HUDEP-2 (cell line): Measurements from ENCODE around the gene MAP3K3.

Experiments used
- DNase-seq, 76 experiments: peaks; one replicate each; lab custom pipeline; 2025; ENCODE audit not compliant: unreplicated experiment in 76 of 76; lab: John Stamatoyannopoulos, UW

Gene MAP3K3

GRCh38 chr17:63621684-63622573 is at the start of gene MAP3K3:
Gene MAP3K3, plus strand, starts transcription at chr17:63622417. Its CDS starts 343 bp downstream, at chr17:63622760.
- peak; percentile 24 to 100 (median 99) for DNase-seq

DNA sequence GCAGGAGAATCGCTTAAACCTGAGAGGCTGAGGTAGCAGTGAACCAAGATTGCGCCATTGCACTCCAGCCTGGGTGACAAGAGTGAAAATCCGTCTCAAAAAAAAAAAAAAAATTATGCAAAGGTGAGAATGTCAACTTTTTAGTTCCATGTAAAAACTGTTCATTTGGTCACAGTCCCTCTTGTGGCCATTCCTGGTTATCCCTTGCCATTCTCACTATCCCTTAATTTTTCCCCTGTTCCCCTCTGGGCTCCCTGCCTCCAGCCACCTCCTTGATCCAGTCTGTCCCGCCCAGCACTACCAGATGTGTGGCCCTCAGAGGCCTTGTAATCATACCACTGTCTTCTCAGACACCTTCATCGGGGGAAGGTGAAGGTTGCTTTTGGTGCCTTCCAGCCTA is 48.6 kb upstream of the MAP3K3 start:
- DNase-seq = no peak

GRCh38 chr17:63578027-63578768 is 44.0 kb upstream of the MAP3K3 start:
- no peak for DNase-seq

GRCh38 chr17:63578769-63579111 is 43.5 kb upstream of the MAP3K3 start:
- no peak for DNase-seq

DNA sequence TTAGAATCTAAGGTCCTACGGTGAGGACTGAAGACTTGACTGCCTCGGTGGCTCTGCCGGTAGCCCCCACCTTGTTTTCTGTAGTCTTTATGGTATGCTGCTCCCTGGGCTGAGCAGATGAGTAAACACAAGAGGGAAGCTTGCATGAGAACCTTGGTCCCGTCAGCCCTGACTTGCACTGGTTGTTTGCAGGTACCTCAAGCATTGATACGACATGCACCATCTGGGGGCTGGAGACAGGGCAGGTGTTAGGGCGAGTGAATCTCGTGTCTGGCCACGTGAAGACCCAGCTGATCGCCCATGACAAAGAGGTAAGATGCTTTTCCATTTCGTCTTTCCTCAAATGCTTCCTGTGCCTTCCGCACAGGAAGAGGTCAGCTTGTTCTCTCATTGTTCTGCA is 42.6 kb upstream of the MAP3K3 start:
- no peak for DNase-seq

DNA sequence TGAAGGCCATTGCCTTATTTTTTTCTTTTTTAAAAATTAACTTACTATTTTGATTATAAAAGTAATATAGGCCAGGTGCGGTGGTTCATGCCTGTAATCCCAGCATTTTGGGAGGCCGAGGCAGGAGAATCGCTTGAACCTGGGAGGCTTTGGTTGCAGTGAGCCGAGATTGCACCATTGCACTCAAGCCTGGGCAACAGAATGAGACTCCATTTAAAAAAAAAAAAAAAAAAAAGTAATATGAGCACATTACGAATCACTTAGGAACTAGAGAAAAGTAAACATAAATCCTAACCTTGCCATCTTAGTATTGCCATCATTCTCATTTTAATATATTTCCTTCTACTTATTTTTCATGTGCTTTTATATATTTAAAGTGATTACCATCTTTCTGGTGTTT is 34.4 kb upstream of the MAP3K3 start:
- no peak for DNase-seq

- DNase-seq = no peak
Measured at GRCh38 chr17:63588797-63589196, 33.4 kb upstream of the MAP3K3 start.

DNA sequence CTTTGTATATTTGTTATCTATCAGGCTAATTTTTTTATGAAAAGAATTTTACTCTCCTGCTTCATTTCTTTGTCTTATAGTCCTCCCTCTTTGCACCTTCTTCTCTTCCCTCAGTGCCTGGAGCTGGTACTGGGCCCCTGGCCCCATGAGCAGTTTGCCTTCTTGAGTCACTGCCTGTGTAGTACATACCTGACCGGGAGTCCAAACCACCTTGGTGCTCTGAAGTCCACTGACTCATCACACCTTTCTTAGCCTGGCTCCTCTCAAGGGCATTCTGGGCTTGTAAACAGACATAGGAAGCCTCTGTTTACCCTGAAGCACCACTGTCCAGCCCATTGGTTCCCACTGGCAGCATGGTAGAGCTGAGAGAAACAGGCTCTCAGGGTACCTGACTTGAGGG is 32.6 kb upstream of the MAP3K3 start:
- DNase-seq = no peak

- no peak for DNase-seq
Measured at GRCh38 chr17:63592797-63593196, 29.4 kb upstream of the MAP3K3 start.

GRCh38 chr17:63595132-63595531 is 27.1 kb upstream of the MAP3K3 start:
- DNase-seq = no peak

DNA sequence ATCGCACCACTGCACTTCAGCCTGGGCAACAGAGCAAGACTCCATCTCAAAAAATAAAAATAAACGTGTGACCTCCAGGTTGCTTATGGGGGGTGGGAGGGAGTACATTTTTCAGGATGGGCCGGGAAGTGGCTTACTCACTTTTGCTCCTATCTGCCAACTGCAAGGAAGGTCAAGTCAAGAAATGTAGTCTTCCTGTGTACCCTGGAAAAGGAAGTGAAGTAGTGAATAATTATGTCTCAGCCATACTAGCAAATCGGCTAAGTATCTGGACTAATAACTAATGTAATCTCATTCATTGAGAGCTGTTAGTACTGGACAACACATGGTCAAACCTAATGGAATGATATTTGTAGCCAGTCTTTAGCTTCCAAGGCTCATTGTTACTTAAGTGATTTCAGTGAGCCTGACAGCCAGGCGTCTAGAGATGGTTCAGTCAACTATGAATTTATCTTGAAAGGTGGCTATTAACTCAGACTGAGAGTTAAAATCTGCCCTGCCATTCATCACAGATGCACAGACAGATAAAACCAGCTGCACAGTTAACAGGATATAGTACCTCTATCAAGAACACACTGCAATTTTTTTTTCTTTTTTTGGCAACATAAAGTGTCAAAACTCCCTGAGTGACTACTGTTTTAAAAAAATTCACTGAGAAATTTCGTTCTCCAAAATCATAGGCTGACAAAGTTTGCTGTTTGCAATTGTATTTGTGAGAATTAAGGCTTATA is 25.2 kb upstream of the MAP3K3 start:
- peak in 1 of 76 experiments; percentile 17 for DNase-seq

DNA sequence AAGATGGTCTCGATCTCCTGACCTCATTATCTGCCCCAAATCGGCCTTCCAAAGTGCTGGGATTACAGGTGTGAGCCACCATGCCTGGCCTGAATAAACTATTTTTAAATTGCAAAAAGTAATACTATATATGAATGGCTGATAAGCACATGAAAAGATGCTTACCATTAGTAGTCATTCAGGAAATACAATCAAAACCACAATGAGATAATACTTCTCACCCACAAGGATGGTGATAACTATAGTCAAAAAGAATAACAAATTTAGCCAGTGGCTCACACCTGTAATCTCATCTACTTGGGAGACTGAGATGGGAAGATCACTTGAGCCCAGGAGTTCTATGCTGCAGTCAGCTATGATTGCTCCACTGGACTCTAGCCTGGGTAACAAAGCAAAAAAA is 23.9 kb upstream of the MAP3K3 start:
- no peak for DNase-seq

- peak in 74 of 76 experiments; percentile 9 to 87 (median 70) for DNase-seq
Measured at GRCh38 chr17:63600569-63601438, 21.4 kb upstream of the MAP3K3 start, which contains the start of gene TACO1. Gene TACO1, plus strand, starts transcription at chr17:63600895. Its CDS starts 189 bp downstream, at chr17:63601084.

DNA sequence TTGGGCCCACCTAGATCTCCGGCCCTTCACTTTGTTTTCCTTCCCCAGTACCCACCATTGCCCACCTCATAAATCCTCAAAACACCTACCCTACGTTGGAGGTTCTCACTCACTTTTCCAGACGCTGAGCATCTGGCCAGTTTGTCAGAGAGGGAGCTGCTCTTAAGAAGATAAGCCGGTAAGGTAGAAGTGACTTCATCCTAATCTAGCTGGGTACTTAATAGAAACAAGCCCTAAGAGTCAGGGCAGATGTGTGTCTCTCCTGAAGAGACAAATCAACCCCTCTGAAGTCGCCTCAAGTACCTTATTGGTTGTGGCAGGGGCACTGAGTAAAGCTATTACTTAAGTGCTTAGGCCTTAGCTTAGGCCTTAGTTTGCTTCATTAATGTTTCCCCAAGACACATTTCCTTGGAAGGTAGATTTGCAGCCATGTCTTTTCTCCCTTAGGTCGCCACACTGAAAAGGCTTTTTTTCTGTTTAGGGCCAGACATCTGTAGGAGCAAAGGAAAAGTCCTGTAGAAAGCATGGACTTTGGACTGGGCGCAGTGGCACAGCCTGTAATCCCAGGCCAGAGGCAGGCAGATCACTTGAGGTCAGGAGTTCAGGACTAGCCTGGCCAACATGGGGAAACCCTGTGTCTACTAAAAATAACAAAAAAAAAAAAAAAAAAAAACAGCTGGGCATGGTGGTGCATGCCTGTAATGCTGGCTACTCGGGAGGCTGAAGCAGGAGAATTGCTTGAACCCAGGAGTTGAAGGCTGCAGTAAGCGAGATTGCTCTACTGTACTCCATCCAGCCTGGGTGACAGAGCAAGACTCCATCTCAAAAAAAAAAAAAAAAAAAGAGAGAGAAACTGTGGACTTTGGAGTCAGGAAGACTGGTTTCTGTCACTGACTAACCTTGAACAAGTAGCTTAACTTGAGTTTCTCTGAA is 20.5 kb upstream of the MAP3K3 start:
- peak in 10 of 76 experiments; percentile 7 to 36 (median 18) for DNase-seq

DNA sequence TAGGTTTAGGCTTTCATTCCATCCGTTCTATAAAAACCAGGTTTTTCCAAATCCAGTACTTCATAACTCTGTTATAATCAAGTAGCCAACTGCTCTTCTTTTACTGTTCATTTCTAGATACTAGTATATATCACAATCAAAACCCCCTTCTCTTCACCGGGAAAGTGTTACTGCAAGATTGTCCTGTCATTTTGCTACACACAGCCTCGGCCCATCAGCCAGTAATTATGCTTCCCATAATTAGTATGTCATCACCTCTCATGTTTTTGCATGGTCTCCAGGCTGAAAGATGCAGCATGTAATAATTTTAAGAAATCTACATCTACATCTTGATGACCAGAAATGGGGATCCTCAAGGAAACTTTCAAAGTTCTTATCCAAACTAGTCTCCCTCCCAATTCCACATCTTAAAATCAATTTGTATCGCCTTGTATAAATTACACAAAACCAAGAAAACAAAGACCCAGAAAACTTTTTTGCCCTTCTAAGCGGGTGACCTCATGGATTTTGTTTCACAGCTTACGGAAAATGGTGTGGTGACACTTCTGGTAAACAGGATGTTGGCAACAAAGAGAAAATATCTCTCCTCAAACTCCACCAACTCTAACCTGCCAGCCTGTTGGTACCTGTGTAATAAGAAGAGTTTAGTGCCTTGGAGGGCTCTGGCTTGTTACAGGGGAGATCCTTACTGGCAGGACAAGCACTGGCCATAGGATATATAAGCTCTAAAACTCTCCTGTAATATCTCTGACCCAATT is 12.2 kb upstream of the MAP3K3 start:
- DNase-seq = no peak

GRCh38 chr17:63610854-63611253 is 11.4 kb upstream of the MAP3K3 start:
- no peak for DNase-seq

DNA sequence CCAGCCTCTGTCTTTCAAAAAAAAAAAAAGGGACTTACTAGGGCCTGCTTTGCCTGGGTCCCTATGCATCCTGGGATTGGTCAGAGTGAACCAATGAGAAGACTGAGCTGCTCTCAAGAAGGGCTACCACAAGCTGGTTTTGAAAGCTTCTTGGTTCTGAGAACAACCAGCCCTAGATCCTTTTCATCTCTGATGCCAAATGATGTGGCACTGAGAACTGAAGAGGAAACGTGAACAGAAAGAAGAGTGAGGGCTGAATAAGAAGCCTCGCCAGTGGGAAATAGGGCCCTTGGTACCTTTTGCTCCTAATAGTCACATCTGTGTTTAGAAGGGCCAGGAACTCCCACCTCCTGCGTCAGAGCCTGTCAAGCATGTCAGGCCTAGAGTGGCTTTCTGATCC is 10.9 kb upstream of the MAP3K3 start:
- DNase-seq = no peak

GRCh38 chr17:63613663-63614062 is 8.6 kb upstream of the MAP3K3 start:
- DNase-seq = no peak
